WTC11 (cell line): ENCODE measurements around the gene NELL1. TPM values are rescaled to one million over a fixed set of nuclear protein-coding genes. Genes with fewer than 3 reads are reported as not detected.

Experiments used
- ATAC-seq: fragments of 200-7000 bp; cut with Tn5 transposase; 2 replicates; pipeline ENCODE4 v1.10.0; 2021; ENCODE audit warnings: mild to moderate bottlenecking, moderate library complexity
- CTCF ChIA-PET: fragments of 300-600 bp; sonication (Branson Sonifier 250); formaldehyde crosslinking; loops from one replicate; lab custom pipeline; 2021; ENCODE audit warnings: antibody characterized with exemption; lab: Charles Lee
- POLR2A ChIA-PET: fragments of 350-600 bp; sonication (Branson Sonifier 250); formaldehyde crosslinking; loops from one replicate; lab custom pipeline; 2021; ENCODE audit warnings: antibody characterized with exemption; lab: Charles Lee
- DNase-seq: peaks from one replicate; pipeline ENCODE4 v3.0.0; 2021; ENCODE audit warnings: low spot score
- H3K27ac Mint-ChIP-seq: 2 replicates; pipeline ENCODE4 v1.8.0; 2021; ENCODE audit warnings: mixed read lengths
- H3K27me3 Mint-ChIP-seq: 2 replicates; pipeline ENCODE4 v1.8.0; 2021; ENCODE audit warnings: low read depth, mild to moderate bottlenecking, moderate library complexity, mixed read lengths
- H3K36me3 Mint-ChIP-seq: 2 replicates; pipeline ENCODE4 v1.8.0; 2021; ENCODE audit warnings: mixed read lengths
- H3K4me1 Mint-ChIP-seq: 2 replicates; pipeline ENCODE4 v1.8.0; 2022; ENCODE audit warnings: mixed read lengths
- H3K4me3 Mint-ChIP-seq: 2 replicates; pipeline ENCODE4 v1.8.0; 2021; ENCODE audit warnings: mild to moderate bottlenecking, moderate library complexity, mixed read lengths
- H3K9me3 Mint-ChIP-seq: 2 replicates; pipeline ENCODE4 v1.8.0; 2021; ENCODE audit warnings: mixed read lengths
- CBFB ChIP-seq: sonication (generic); formaldehyde crosslinking; IDR thresholded peaks from 2 replicates; pipeline ENCODE4 v1.8.1; 2022; ENCODE audit warnings: mild to moderate bottlenecking, low read depth, missing genetic modification reagents
- CREM ChIP-seq: sonication (generic); formaldehyde crosslinking; IDR thresholded peaks from 2 replicates; pipeline ENCODE4 v1.8.1; 2022; ENCODE audit warnings: mild to moderate bottlenecking, missing genetic modification reagents, moderate library complexity
- ETV6 ChIP-seq: sonication (generic); formaldehyde crosslinking; IDR thresholded peaks from 2 replicates; pipeline ENCODE4 v1.8.1; 2022; ENCODE audit warnings: mild to moderate bottlenecking, missing genetic modification reagents
- JAZF1 ChIP-seq: fragments of 250-450 bp; sonication (Bioruptor Pico); IDR thresholded peaks from 2 replicates; pipeline ENCODE4 v1.9.0; 2021; ENCODE audit warnings: moderate library complexity, mild to moderate bottlenecking, inconsistent platforms
- MYBL2 ChIP-seq: sonication (generic); formaldehyde crosslinking; IDR thresholded peaks from 2 replicates; pipeline ENCODE4 v1.8.1; 2023; ENCODE audit warnings: mild to moderate bottlenecking, moderate library complexity, missing genetic modification reagents
- SMAD3 ChIP-seq: sonication (generic); formaldehyde crosslinking; IDR thresholded peaks from 2 replicates; pipeline ENCODE4 v1.8.0; 2022; ENCODE audit warnings: missing genetic modification reagents, mild to moderate bottlenecking, borderline replicate concordance
- SMAD4 ChIP-seq: sonication (generic); formaldehyde crosslinking; IDR thresholded peaks from 2 replicates; pipeline ENCODE4 v1.8.0; 2022; ENCODE audit warnings: mild to moderate bottlenecking, missing genetic modification reagents
- TCF7 ChIP-seq: sonication (generic); formaldehyde crosslinking; IDR thresholded peaks from 2 replicates; pipeline ENCODE4 v1.8.0; 2022; ENCODE audit warnings: mild to moderate bottlenecking, low read depth, missing genetic modification reagents, moderate library complexity
- ZBTB21 ChIP-seq: sonication (generic); formaldehyde crosslinking; IDR thresholded peaks from 2 replicates; pipeline ENCODE4 v1.8.1; 2023; ENCODE audit warnings: mild to moderate bottlenecking, missing genetic modification reagents, borderline replicate concordance
- ZNF263 ChIP-seq: sonication (generic); formaldehyde crosslinking; IDR thresholded peaks from 2 replicates; pipeline ENCODE4 v1.8.1; 2022; ENCODE audit warnings: low read depth, mild to moderate bottlenecking, moderate library complexity, missing genetic modification reagents
- ZNF317 ChIP-seq: sonication (generic); formaldehyde crosslinking; IDR thresholded peaks from 2 replicates; pipeline ENCODE4 v1.8.1; 2023; ENCODE audit warnings: low read depth, mild to moderate bottlenecking, moderate library complexity, missing genetic modification reagents, borderline replicate concordance
- ZNF671 ChIP-seq: fragments of 250-450 bp; sonication (Bioruptor Pico); IDR thresholded peaks from 2 replicates; pipeline ENCODE4 v1.8.0; 2021; ENCODE audit warnings: mild to moderate bottlenecking
- total RNA-seq: library from RNA; stranded (reverse); gene quantifications from 3 replicates; pipeline ENCODE4 v1.2.3, GENCODE V29; 2021
- TF ChIP-seq, protein P1 (sequence below): sonication (generic); formaldehyde crosslinking; IDR thresholded peaks from 2 replicates; pipeline ENCODE4 v1.8.1; 2023; ENCODE audit warnings: mild to moderate bottlenecking, missing genetic modification reagents
- TF ChIP-seq, protein P2 (sequence below): sonication (generic); formaldehyde crosslinking; IDR thresholded peaks from 2 replicates; pipeline ENCODE4 v1.8.0; 2022; ENCODE audit warnings: mild to moderate bottlenecking, missing genetic modification reagents
- TF ChIP-seq, protein P3 (sequence below): sonication (generic); formaldehyde crosslinking; IDR thresholded peaks from 2 replicates; pipeline ENCODE4 v1.8.1; 2022; ENCODE audit warnings: mild to moderate bottlenecking, missing genetic modification reagents, moderate library complexity, borderline replicate concordance
- TF ChIP-seq, protein P4 (sequence below): sonication (generic); formaldehyde crosslinking; IDR thresholded peaks from 2 replicates; pipeline ENCODE4 v1.8.1; 2022; ENCODE audit warnings: low read depth, missing genetic modification reagents, borderline replicate concordance
- TF ChIP-seq, protein P5 (sequence below): sonication (generic); formaldehyde crosslinking; IDR thresholded peaks from 2 replicates; pipeline ENCODE4 v1.8.1; 2022; ENCODE audit warnings: missing genetic modification reagents, borderline replicate concordance
- TF ChIP-seq, protein P6 (sequence below): sonication (generic); formaldehyde crosslinking; IDR thresholded peaks from 2 replicates; pipeline ENCODE4 v1.8.0; 2022; ENCODE audit warnings: mild to moderate bottlenecking, missing genetic modification reagents
- TF ChIP-seq, protein P7 (sequence below): sonication (generic); formaldehyde crosslinking; IDR thresholded peaks from 2 replicates; pipeline ENCODE4 v1.8.1; 2023; ENCODE audit warnings: mild to moderate bottlenecking, missing genetic modification reagents

The NELL1 gene
- total RNA-seq, 1 experiment from 2014 or later, result 1.8 TPM

DNA sequence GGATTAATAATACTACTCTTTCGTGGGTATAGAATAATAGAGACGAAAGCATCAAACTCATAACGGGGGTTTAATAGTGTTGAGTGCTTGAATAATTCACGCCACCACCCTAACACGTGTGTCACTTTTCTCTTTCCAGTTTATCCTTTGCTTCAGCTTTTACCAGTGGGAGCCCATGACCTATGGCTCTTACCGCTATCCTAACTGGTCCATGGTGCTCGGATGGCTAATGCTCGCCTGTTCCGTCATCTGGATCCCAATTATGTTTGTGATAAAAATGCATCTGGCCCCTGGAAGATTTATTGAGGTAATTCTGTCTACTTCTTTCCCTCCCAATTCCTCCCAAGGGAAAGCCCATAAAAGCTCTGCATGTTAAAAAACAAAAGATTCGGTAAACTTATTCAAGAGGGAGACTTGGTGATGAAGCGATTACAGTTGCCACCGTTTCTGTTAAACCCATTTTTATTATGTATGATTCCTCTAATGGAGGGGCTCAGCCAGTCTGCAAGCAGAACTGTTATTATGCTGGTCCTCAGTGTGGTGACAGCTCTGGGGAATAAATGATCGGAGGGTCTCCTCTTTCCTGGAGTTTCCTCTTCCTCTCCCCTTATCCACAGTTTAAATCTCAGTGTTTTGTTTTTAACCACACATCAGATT, 17.1 kb upstream of the NELL1 start:
- CTCF ChIA-PET, result interaction anchor here (1.2 to 1.3 kb wide), 2 partner anchors 19 to 103 kb away, joined by 3 to 7 read pairs; no protein-coding TSS in a partner anchor
- H3K27me3 Mint-ChIP-seq, result no peaks in the 10 kb centered on the region; the same call in 1 of the 2 replicates
- no peaks in the 10 kb centered on the region for H3K9me3 Mint-ChIP-seq

DNA sequence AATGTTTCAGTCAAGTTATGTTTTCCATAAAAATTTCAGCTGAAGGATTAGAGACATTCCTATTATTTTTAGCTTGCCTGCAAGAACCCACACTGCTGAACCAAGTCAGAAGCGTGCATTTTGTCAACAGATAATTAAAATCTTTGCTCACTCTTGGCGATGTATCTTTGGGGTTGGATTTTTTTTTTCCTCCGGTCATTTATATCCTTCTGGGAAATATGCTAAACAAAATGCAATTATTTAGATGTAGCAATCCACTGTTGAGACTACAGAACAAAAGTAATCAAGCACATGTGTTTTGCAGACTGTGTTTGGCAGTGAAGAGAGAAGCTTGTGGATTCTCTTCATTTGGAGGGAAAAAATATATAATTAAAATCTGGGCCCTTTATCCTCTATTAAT, 15.3 kb upstream of the NELL1 start:
- ATAC-seq (no peak), DNase-seq (no peak)
- CTCF ChIA-PET, result interaction anchor here (0.8 to 4.4 kb wide), 3 partner anchors 17 to 858 kb away, joined by 4 to 33 read pairs (median 5); partner anchors contain the start of gene NELL1
- Mint-ChIP-seq H3K9me3 (no peaks in the 10 kb centered on the region), H3K4me3 (no peak overlapping the region), H3K27me3 (no peaks in the 10 kb centered on the region; the same call in 1 of the 2 replicates), H3K4me1 (peaks cover 24% of the 10 kb centered on the region), H3K27ac (no peak overlapping the region), H3K36me3 (no peaks in the 10 kb centered on the region)
- TF ChIP-seq, protein P1, sequence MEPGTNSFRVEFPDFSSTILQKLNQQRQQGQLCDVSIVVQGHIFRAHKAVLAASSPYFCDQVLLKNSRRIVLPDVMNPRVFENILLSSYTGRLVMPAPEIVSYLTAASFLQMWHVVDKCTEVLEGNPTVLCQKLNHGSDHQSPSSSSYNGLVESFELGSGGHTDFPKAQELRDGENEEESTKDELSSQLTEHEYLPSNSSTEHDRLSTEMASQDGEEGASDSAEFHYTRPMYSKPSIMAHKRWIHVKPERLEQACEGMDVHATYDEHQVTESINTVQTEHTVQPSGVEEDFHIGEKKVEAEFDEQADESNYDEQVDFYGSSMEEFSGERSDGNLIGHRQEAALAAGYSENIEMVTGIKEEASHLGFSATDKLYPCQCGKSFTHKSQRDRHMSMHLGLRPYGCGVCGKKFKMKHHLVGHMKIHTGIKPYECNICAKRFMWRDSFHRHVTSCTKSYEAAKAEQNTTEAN, result no peak
- no peak for TF ChIP-seq CREM (CRISPR knock-in tag)
- no peak for TF ChIP-seq ZNF317 (CRISPR knock-in tag)
- TF ChIP-seq ZNF671 (CRISPR knock-in tag), result no peak
- POLR2A ChIA-PET, result no interaction called here

More for the DNA sequence above, 17.1 kb upstream of the NELL1 start:
- ATAC-seq, result no peak
- no peak for DNase-seq
- Mint-ChIP-seq H3K4me3 (no peak overlapping the region), H3K27ac (no peak overlapping the region), H3K4me1 (peaks cover 9% of the 10 kb centered on the region), H3K36me3 (no peaks in the 10 kb centered on the region)
- TF ChIP-seq ZBTB21 (CRISPR knock-in tag) (no peak), ZNF671 (CRISPR knock-in tag) (no peak), JAZF1 (CRISPR knock-in tag) (no peak), ZNF263 (CRISPR knock-in tag) (no peak), SMAD3 (CRISPR knock-in tag) (no peak), SMAD4 (no peak), CBFB (CRISPR knock-in tag) (no peak), MYBL2 (CRISPR knock-in tag) (no peak), ETV6 (CRISPR knock-in tag) (no peak), ZNF317 (CRISPR knock-in tag) (no peak), TCF7 (CRISPR knock-in tag) (no peak)
- TF ChIP-seq, protein P2, sequence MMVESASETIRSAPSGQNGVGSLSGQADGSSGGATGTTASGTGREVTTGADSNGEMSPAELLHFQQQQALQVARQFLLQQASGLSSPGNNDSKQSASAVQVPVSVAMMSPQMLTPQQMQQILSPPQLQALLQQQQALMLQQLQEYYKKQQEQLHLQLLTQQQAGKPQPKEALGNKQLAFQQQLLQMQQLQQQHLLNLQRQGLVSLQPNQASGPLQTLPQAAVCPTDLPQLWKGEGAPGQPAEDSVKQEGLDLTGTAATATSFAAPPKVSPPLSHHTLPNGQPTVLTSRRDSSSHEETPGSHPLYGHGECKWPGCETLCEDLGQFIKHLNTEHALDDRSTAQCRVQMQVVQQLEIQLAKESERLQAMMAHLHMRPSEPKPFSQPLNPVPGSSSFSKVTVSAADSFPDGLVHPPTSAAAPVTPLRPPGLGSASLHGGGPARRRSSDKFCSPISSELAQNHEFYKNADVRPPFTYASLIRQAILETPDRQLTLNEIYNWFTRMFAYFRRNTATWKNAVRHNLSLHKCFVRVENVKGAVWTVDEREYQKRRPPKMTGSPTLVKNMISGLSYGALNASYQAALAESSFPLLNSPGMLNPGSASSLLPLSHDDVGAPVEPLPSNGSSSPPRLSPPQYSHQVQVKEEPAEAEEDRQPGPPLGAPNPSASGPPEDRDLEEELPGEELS (CRISPR knock-in tag), result no peak
- TF ChIP-seq, protein P3, sequence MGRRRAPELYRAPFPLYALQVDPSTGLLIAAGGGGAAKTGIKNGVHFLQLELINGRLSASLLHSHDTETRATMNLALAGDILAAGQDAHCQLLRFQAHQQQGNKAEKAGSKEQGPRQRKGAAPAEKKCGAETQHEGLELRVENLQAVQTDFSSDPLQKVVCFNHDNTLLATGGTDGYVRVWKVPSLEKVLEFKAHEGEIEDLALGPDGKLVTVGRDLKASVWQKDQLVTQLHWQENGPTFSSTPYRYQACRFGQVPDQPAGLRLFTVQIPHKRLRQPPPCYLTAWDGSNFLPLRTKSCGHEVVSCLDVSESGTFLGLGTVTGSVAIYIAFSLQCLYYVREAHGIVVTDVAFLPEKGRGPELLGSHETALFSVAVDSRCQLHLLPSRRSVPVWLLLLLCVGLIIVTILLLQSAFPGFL, result no peak
- TF ChIP-seq, protein P4, sequence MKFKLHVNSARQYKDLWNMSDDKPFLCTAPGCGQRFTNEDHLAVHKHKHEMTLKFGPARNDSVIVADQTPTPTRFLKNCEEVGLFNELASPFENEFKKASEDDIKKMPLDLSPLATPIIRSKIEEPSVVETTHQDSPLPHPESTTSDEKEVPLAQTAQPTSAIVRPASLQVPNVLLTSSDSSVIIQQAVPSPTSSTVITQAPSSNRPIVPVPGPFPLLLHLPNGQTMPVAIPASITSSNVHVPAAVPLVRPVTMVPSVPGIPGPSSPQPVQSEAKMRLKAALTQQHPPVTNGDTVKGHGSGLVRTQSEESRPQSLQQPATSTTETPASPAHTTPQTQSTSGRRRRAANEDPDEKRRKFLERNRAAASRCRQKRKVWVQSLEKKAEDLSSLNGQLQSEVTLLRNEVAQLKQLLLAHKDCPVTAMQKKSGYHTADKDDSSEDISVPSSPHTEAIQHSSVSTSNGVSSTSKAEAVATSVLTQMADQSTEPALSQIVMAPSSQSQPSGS (CRISPR knock-in tag), result no peak
- TF ChIP-seq, protein P5, sequence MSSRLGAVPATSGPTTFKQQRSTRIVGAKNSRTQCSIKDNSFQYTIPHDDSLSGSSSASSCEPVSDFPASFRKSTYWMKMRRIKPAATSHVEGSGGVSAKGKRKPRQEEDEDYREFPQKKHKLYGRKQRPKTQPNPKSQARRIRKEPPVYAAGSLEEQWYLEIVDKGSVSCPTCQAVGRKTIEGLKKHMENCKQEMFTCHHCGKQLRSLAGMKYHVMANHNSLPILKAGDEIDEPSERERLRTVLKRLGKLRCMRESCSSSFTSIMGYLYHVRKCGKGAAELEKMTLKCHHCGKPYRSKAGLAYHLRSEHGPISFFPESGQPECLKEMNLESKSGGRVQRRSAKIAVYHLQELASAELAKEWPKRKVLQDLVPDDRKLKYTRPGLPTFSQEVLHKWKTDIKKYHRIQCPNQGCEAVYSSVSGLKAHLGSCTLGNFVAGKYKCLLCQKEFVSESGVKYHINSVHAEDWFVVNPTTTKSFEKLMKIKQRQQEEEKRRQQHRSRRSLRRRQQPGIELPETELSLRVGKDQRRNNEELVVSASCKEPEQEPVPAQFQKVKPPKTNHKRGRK (CRISPR knock-in tag), result no peak
- TF ChIP-seq, protein P6, sequence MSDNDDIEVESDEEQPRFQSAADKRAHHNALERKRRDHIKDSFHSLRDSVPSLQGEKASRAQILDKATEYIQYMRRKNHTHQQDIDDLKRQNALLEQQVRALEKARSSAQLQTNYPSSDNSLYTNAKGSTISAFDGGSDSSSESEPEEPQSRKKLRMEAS (CRISPR knock-in tag), result no peak
- TF ChIP-seq, protein P7, sequence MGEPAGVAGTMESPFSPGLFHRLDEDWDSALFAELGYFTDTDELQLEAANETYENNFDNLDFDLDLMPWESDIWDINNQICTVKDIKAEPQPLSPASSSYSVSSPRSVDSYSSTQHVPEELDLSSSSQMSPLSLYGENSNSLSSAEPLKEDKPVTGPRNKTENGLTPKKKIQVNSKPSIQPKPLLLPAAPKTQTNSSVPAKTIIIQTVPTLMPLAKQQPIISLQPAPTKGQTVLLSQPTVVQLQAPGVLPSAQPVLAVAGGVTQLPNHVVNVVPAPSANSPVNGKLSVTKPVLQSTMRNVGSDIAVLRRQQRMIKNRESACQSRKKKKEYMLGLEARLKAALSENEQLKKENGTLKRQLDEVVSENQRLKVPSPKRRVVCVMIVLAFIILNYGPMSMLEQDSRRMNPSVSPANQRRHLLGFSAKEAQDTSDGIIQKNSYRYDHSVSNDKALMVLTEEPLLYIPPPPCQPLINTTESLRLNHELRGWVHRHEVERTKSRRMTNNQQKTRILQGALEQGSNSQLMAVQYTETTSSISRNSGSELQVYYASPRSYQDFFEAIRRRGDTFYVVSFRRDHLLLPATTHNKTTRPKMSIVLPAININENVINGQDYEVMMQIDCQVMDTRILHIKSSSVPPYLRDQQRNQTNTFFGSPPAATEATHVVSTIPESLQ, result no peak
- POLR2A ChIA-PET, result no interaction called here
